Neuronal stem cell (in vitro differentiated cells): Measurements from ENCODE around the gene FOXN3.

Experiments used
- DNase-seq: peaks from one replicate; pipeline ENCODE4 v3.0.0-alpha.2; 2013; ENCODE audit warnings: low spot score
- H2AFZ ChIP-seq: one replicate; pipeline ENCODE4 v1.6.1; 2013; ENCODE audit warnings: mild to moderate bottlenecking, low read length, inconsistent platforms
- H2AK5ac ChIP-seq: 2 replicates; pipeline ENCODE4 v1.6.1; 2013; ENCODE audit warnings: low read depth, mild to moderate bottlenecking, inconsistent platforms, low read length, moderate library complexity, mixed read lengths
- H2BK120ac ChIP-seq: 2 replicates; pipeline ENCODE4 v1.6.1; 2013; ENCODE audit warnings: low read depth, mild to moderate bottlenecking, inconsistent platforms, low read length, moderate library complexity, mixed read lengths
- H2BK12ac ChIP-seq: one replicate; pipeline ENCODE4 v1.6.1; 2013; ENCODE audit warnings: low read length, inconsistent platforms
- H2BK15ac ChIP-seq: 2 replicates; pipeline ENCODE4 v1.6.1; 2013; ENCODE audit warnings: mild to moderate bottlenecking, low read length, inconsistent platforms, mixed read lengths
- H2BK5ac ChIP-seq: one replicate; pipeline ENCODE4 v1.6.1; 2013; ENCODE audit warnings: inconsistent platforms, mild to moderate bottlenecking, low read length, moderate library complexity
- H3K14ac ChIP-seq: one replicate; pipeline ENCODE4 v1.6.1; 2013; ENCODE audit warnings: low read length, inconsistent platforms
- H3K18ac ChIP-seq: 2 replicates; pipeline ENCODE4 v1.6.1; 2013; ENCODE audit warnings: low read length, inconsistent platforms
- H3K23ac ChIP-seq: 2 replicates; pipeline ENCODE4 v1.6.1; 2013; ENCODE audit warnings: low read depth, mild to moderate bottlenecking, mixed read lengths, low read length, inconsistent platforms; ENCODE audit not compliant: poor library complexity
- H3K27ac ChIP-seq: replicated peaks from 3 replicates; pipeline ENCODE4 v1.5.1; 2013; ENCODE audit warnings: low read length, inconsistent platforms
- H3K27me3 ChIP-seq, 3 experiments: 2 replicates each; pipeline ENCODE4 v1.6.1; 2013; ENCODE audit warnings: low read length in 3 of 3, mild to moderate bottlenecking in 2 of 3, inconsistent platforms in 1 of 3, low read depth in 1 of 3, mixed read lengths in 1 of 3, moderate library complexity in 1 of 3; ENCODE audit not compliant: control insufficient read depth in 3 of 3, insufficient read depth in 3 of 3
- H3K36me3 ChIP-seq, 2 donors: replicated peaks in 1 of 2; 2 replicates each; pipeline ENCODE4 v1.6.1; 2013; ENCODE audit warnings: low read length in 2 of 2; ENCODE audit not compliant: control insufficient read depth in 2 of 2, insufficient read depth in 2 of 2
- H3K4ac ChIP-seq: 2 replicates; pipeline ENCODE4 v1.6.1; 2013; ENCODE audit warnings: inconsistent platforms, mild to moderate bottlenecking, low read length, moderate library complexity
- H3K4me1 ChIP-seq, 2 donors: 1 replicate in 1 of 2; 2 replicates in 1 of 2; pipeline ENCODE4 v1.6.1; 2013; ENCODE audit warnings: low read length in 2 of 2, low read depth in 1 of 2; ENCODE audit not compliant: control insufficient read depth in 2 of 2, insufficient read depth in 1 of 2
- H3K4me2 ChIP-seq: one replicate; pipeline ENCODE4 v1.6.1; 2013; ENCODE audit warnings: mild to moderate bottlenecking, low read length, inconsistent platforms; ENCODE audit not compliant: insufficient read depth, poor library complexity, severe bottlenecking
- H3K4me3 ChIP-seq, 2 donors: 2 replicates each; pipeline ENCODE4 v1.5.1; 2013; ENCODE audit warnings: low read length in 2 of 2, mild to moderate bottlenecking in 2 of 2, inconsistent platforms in 1 of 2, moderate library complexity in 1 of 2
- H3K79me1 ChIP-seq: one replicate; pipeline ENCODE4 v1.6.1; 2013; ENCODE audit warnings: low read depth, mild to moderate bottlenecking, inconsistent platforms, low read length, moderate library complexity
- H3K9ac ChIP-seq: one replicate; pipeline ENCODE4 v1.6.1; 2013; ENCODE audit warnings: mild to moderate bottlenecking, low read depth, low read length, inconsistent platforms; ENCODE audit not compliant: poor library complexity
- H3K9me3 ChIP-seq, 2 donors: replicated peaks in 1 of 2; 2 replicates each; pipeline versions ENCODE3 to v1.6.1; 2013; ENCODE audit warnings: low read length in 2 of 2, mild to moderate bottlenecking in 2 of 2, inconsistent platforms in 1 of 2, low read depth in 1 of 2, mixed read lengths in 1 of 2, moderate library complexity in 1 of 2; ENCODE audit not compliant: control insufficient read depth in 2 of 2, insufficient read depth in 1 of 2
- H4K8ac ChIP-seq: one replicate; pipeline ENCODE4 v1.6.1; 2013; ENCODE audit warnings: low read depth, mild to moderate bottlenecking, inconsistent platforms, low read length, moderate library complexity
- H4K91ac ChIP-seq: one replicate; pipeline ENCODE4 v1.6.1; 2013; ENCODE audit warnings: low read length, low read depth, mild to moderate bottlenecking, inconsistent platforms; ENCODE audit not compliant: poor library complexity
- WGBS, 2 donors: extraction: QIAGEN DNeasy Blood & Tissue Kit; methylation state at CpG; one replicate each; pipeline ENCODE4 v1.1.7; 2013; ENCODE audit warnings: missing lambda C conversion rate in 2 of 2, mixed read lengths in 1 of 2; ENCODE audit not compliant: insufficient read length in 2 of 2, insufficient replicate concordance in 1 of 2; ENCODE audit errors: extremely low coverage in 2 of 2; 5-methylcytosine and 5-hydroxymethylcytosine counted together

FOXN3 gene

DNA sequence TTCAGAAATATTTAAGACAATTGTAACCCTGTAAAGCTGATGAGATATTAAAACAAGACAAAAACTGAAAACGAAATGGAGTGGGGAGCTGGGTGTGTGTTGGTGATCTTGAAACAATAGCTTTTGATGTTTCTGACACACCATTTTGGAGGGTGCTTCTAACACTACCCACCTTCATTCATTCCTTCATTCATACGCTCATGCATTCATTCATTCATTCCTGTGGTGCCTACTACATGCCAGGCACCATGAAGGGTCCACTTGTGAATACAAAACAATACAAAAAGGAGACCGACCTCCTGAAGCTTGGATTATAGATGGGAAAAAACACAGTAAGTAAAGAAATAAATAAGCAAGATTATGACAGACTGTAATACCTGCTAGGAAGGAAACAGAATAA is 60.5 kb downstream of the FOXN3 start:
- no peak overlapping the region for H2AK5ac ChIP-seq
- H4K91ac ChIP-seq, result no peak overlapping the region
- no peak overlapping the region for H2AFZ ChIP-seq
- no peak overlapping the region for H3K23ac ChIP-seq
- no peak overlapping the region for H3K4me2 ChIP-seq
- WGBS, 2 donors, result no CpG with 5 or more reads among the region's 3 CpGs
- H3K4me3 ChIP-seq, result no peak overlapping the region
- H3K9ac ChIP-seq, result no peak overlapping the region
- H3K27ac ChIP-seq, result no peak overlapping the region
- H3K18ac ChIP-seq, result no peak overlapping the region
- H3K9me3 ChIP-seq, result no peaks in the 10 kb centered on the region
- H2BK12ac ChIP-seq, result no peak overlapping the region
- no peak for DNase-seq
- H2BK15ac ChIP-seq, result no peak overlapping the region
- H3K4me1 ChIP-seq, result peaks cover 7 to 16% of the 10 kb centered on the region in 2 donors
- no peaks in the 10 kb centered on the region for H3K79me1 ChIP-seq
- H2BK5ac ChIP-seq, result no peak overlapping the region
- H3K4ac ChIP-seq, result no peak overlapping the region
- no peak overlapping the region for H3K14ac ChIP-seq
- H3K27me3 ChIP-seq, result no peaks in the 10 kb centered on the region
- H3K36me3 ChIP-seq, result peaks cover 0 to 3% of the 10 kb centered on the region in 2 donors
- H4K8ac ChIP-seq, result no peak overlapping the region
- no peak overlapping the region for H2BK120ac ChIP-seq

DNA sequence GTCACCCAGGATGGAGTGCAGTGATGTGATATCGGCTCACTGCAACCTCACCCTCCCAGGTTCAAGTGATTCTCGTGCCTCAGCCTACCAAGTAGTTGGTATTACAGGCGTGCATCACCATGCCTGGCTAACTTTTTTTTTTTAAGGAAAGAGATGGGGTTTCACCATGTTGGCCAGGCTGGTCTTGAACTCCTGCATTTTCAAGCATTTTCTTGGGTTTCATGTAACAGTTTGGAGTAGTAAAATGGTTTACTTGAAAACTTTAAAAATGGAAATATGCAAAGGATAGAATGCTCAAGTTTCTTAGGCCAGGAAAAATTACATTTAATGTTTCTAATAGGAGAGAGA is 63.3 kb downstream of the FOXN3 start:
- no peak overlapping the region for H2BK120ac ChIP-seq
- no peak overlapping the region for H3K4me3 ChIP-seq
- H4K91ac ChIP-seq, result no peak overlapping the region
- H3K4me2 ChIP-seq, result no peak overlapping the region
- H3K79me1 ChIP-seq, result no peaks in the 10 kb centered on the region
- no peaks in the 10 kb centered on the region for H3K27me3 ChIP-seq
- H3K4me1 ChIP-seq, result peaks cover 14 to 41% of the 10 kb centered on the region in 2 donors
- peaks cover 0 to 11% of the 10 kb centered on the region in 2 donors for H3K36me3 ChIP-seq
- no peak for DNase-seq
- H3K18ac ChIP-seq, result no peak overlapping the region
- no peak overlapping the region for H4K8ac ChIP-seq
- no peak overlapping the region for H3K23ac ChIP-seq
- WGBS, 2 donors, result no CpG with 5 or more reads among the region's 3 CpGs
- H2BK12ac ChIP-seq, result no peak overlapping the region
- H3K14ac ChIP-seq, result no peak overlapping the region
- no peak overlapping the region for H2AFZ ChIP-seq
- no peak overlapping the region for H3K4ac ChIP-seq
- no peak overlapping the region for H3K27ac ChIP-seq
- no peaks in the 10 kb centered on the region for H3K9me3 ChIP-seq
- no peak overlapping the region for H2AK5ac ChIP-seq
- H3K9ac ChIP-seq, result no peak overlapping the region
- H2BK15ac ChIP-seq, result no peak overlapping the region
- H2BK5ac ChIP-seq, result no peak overlapping the region

DNA sequence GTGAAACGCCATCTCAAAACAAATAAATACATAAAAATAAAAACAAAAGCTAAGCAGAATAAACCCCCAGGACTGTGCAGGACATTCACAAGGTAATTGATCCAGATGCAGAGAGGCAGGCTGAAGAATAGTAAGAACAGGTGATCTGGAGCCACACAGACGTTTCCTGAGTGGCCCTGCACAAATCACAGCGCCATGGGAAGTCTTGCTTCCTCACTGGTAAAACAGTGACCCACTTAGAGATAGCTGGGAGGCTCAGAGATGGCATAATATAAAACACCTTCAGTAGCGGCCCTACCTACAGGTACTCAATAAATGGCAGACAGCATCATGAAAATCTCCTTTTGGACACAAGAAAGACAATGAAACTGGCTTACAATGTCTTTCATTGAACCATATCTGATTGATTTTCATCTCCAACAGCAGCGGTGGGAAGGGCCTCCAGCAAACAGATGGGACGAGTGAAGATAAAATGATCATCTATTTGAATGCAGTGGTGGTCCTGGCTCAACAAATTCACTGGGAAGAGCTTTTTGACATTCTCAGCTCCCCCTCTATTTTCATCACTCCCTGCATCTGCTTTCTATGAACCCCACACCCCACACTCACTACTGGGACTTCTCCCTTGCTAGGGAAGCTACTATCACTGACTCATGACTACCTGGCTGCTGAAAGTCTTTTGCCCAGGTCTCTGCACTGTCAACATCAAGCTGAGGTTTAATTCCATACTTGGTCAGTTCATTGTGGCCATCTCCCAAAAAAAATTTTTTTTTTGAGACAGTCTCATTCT is 63.9 kb downstream of the FOXN3 start:
- no peak overlapping the region for H3K18ac ChIP-seq
- H3K23ac ChIP-seq, result no peak overlapping the region
- no peak overlapping the region for H2BK120ac ChIP-seq
- no peak overlapping the region for H3K4me3 ChIP-seq
- no peak overlapping the region for H3K14ac ChIP-seq
- no peaks in the 10 kb centered on the region for H3K27me3 ChIP-seq
- H3K9me3 ChIP-seq, result no peaks in the 10 kb centered on the region
- no peaks in the 10 kb centered on the region for H3K79me1 ChIP-seq
- H3K4me2 ChIP-seq, result no peak overlapping the region
- no peak for DNase-seq
- H2AK5ac ChIP-seq, result no peak overlapping the region
- H3K9ac ChIP-seq, result no peak overlapping the region
- WGBS, 2 donors, result no CpG with 5 or more reads among the region's 6 CpGs
- H3K4me1 ChIP-seq, result peaks cover 14 to 42% of the 10 kb centered on the region in 2 donors
- H3K27ac ChIP-seq, result no peak overlapping the region
- no peak overlapping the region for H2BK12ac ChIP-seq
- no peak overlapping the region for H4K8ac ChIP-seq
- peaks cover 0 to 16% of the 10 kb centered on the region in 2 donors for H3K36me3 ChIP-seq
- H2AFZ ChIP-seq, result no peak overlapping the region
- no peak overlapping the region for H3K4ac ChIP-seq
- no peak overlapping the region for H4K91ac ChIP-seq
- H2BK5ac ChIP-seq, result no peak overlapping the region
- no peak overlapping the region for H2BK15ac ChIP-seq

DNA sequence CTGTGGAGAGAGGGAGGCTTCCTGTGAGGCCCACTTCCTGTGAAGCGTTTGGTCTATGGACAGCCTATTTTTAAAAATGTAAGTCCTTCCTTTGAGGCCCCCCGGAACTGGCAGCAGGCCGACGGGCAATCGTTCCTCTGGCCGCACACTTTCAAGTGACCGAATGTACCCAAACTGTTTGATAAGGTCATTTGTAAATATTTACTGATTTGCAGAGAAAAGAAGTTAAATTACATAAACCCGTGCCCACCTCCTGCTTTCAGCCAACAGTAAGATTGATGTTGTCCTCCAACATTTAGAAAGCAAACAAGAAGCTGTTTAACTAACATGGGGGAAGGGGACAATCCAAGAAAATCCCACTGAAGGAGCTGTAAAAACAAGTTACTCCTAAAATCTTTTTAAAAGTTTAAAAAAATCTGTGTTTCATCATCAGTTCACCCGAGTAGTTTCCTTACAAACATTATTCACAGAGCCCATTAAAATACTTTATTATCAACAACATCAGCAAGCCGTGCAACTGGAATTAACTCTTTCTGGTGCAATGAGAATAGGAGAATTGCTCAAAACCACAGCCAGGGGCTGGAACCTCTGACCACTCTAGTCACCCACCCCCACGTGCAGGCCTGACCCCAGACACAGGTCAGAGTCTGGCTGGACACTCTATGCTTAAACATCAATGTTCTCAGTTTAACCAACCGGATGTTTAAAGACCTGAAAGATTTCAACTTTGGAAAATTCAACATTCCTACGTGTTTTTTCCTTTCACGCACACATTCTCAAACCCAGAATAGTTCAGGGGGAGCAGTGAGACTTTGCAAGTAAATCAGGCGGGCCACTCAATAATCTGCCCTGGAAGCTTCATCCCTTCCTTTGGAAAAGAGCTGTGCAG is 65.3 kb downstream of the FOXN3 start:
- DNase-seq, result no peak
- H3K4me3 ChIP-seq, result peak overlapping the region in 1 of 2 donors; percentile 10

More for the DNA sequence above, 65.3 kb downstream of the FOXN3 start:
- Histone ChIP-seq H3K14ac (no peak overlapping the region), H3K4ac (no peak overlapping the region), H2BK12ac (no peak overlapping the region), H3K18ac (no peak overlapping the region), H2BK15ac (no peak overlapping the region), H3K9ac (no peak overlapping the region), H3K4me1 (peaks cover 14 to 42% of the 10 kb centered on the region in 2 donors), H3K36me3 (peaks cover 0 to 20% of the 10 kb centered on the region in 2 donors), H2BK5ac (no peak overlapping the region), H3K79me1 (no peaks in the 10 kb centered on the region), H2AFZ (peak overlapping the region; percentile 36), H3K23ac (no peak overlapping the region), H3K27me3 (no peaks in the 10 kb centered on the region), H3K9me3 (peaks cover 0 to 4% of the 10 kb centered on the region in 2 donors), H4K8ac (no peak overlapping the region), H3K4me2 (no peak overlapping the region), H3K27ac (no peak overlapping the region), H2AK5ac (peak overlapping the region; percentile 18), H2BK120ac (no peak overlapping the region), H4K91ac (no peak overlapping the region)
- WGBS, 2 donors, result no CpG with 5 or more reads among the region's 15 CpGs
